Endometrium (tissue), 2 donors: ENCODE data around the gene CDKAL1.

ENCODE experiments used
- FAIRE-seq: peaks from 2 replicates; lab custom pipeline; 2012; peaks lifted over from hg19 to GRCh38; lab: Jason Lieb, UNC
- donor health status: control.
- donor health status: control.

CDKAL1 gene

DNA sequence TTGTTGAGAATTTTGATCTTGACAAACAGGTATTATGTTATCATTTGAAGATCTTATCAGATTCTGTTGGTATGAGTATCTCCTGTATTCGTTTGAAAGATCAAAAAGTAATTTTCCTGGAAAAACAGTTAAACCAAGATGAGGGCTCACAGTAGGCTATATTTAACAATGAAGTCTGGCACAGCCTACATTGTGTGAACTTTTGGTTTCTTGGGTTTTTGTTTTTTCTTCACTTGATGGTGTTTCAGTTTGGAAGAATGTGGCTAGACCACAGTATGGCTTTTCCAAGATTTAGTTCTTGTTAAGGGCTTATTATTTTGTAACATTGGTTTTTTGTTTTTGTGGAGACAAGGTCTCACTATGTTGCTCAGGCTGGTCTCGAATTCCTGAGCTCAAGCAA is 306.4 kb downstream of the CDKAL1 start:
- FAIRE-seq = no peak

DNA sequence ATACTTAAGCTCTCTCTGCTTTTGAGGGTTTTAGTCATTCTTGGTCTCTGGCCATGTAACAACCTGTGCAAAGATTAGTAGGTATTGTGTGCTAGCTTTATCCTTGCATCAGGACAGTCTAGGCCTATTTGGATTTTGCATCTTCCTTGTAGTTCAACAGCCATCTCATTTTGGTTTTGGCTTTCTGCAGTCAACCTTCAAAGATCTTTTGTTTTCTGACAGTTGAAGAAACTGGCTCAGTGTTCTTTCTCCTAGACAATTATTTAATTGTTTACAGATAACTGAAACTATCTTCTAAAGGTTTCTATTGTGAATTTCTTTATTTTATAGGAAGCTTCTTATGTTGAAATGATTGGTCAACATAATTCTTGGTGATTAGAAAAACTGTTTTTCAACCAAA is 307.5 kb downstream of the CDKAL1 start:
- no peak for FAIRE-seq

DNA sequence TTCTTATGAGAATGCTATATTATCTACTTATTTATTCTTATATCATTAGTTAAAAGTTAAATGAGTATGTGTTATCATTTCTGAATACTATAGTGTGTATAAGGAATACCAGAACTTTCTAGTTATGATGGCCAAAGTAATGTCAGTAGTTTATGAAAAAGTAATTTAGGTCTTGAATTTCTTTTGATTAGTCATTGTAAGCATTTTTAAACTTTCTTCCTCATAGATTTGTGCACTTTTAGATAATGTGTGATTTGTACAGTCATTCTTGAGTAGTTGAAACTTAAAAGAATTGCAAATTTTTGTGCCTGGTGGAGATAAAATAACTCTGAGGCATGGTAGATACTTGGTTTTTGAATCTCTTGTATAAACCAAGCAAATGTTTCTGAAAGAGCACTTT is 311.3 kb downstream of the CDKAL1 start:
- FAIRE-seq = no peak

- no peak for FAIRE-seq
These were observed 312.4 kb downstream of the CDKAL1 start for GRCh38 chr6:20846602-20847028.

DNA sequence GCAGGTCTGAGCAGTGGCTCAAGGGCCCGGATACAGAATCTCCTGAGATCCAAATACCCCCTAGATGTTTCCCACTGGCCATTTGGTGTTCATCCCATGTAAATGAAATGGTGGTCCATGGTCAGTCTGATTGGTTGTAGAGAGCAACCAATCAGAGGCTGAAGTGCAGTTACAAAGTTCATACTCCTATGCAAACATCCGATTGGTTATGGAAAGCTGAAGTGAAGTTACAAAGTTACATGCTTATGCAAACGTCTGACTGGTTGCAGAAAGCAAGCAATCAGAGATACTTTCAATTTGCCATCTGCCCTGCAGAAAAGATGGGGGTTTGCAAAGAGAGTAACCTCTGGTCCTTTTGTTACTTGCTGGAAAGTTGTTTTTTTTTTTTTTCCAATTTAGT is 313.6 kb downstream of the CDKAL1 start:
- no peak for FAIRE-seq

GRCh38 chr6:20850686-20851416 is 316.6 kb downstream of the CDKAL1 start:
- no peak for FAIRE-seq

DNA sequence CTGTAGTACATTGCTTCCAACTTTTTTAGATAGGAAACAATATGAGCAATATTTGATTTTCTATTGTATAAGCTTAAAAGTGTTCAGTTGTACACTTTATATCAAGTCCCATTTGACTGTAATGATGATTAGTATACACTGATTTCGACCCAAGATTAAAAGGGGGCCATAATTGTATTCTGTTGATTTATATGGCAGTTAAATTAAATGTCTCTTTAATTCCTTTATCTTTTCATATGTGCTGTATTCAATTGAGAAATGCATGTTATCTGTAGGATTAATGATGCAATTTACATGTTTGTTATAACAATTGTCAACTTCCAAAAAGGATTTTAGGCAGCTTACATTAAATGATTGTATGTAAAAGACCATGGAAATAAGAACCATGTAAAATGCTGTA is 317.5 kb downstream of the CDKAL1 start:
- FAIRE-seq = no peak

GRCh38 chr6:20853828-20854227 is 319.6 kb downstream of the CDKAL1 start:
- no peak for FAIRE-seq

GRCh38 chr6:20856681-20857288 is 322.5 kb downstream of the CDKAL1 start:
- no peak for FAIRE-seq

DNA sequence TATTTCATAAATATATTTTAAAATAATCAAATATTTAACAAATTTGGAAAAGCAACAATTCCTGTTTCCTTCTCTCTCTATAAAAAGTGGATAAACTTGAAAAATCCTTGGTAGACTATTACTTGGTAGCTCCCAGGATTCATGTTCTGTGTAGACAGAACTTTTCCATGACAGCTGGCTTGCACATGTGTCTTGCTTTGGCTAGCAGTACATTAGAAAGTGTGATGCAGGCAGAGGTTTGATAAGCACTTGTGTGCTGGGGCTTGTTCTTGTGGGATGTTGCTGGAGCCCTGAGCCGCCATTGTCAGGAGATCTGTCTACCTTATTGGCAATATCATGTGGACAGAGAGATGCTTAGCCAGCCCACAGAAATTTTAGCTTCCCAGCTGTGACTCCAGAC is 327.2 kb downstream of the CDKAL1 start:
- FAIRE-seq = no peak

- FAIRE-seq = peak; percentile 78
These were observed 331.8 kb downstream of the CDKAL1 start for GRCh38 chr6:20866036-20866435.

DNA sequence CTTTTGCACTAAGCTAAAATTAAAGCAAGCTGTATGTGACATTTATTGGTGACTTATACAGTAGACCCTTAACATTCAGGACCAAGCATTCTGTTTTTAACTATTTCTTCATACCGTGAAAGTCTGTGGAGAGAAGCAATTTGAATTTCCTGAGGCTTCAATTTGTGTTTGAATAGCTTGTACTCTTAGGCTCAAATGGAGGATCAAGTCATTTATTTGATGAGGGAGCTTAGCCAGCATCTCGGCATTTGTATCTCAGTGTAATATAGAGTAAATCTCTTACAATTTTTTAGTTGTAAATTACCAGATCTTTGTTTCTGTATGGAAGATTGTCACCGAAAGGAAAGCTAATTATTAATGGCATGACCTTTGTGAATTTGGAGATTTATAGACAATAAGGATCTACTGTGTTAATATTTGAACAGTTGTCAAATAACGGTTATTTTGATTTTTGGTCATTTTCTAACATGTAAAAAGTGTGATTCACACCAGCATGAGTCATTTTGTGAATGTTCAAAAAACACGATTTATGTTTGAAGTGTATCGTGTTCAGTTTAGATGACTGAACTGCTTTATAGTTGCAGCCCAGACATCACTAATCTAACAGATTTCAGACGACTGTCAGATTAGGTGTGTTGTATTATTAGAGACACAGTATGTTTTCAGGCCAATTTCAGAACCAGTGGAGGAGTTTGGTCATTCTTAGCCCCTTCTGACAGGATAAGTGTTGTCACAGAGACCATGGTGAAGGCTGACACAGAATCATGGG is 332.9 kb downstream of the CDKAL1 start:
- FAIRE-seq = no peak

- no peak for FAIRE-seq
These were observed 334.3 kb downstream of the CDKAL1 start for GRCh38 chr6:20868397-20869096.

- no peak for FAIRE-seq
These were observed 335.8 kb downstream of the CDKAL1 start for GRCh38 chr6:20870021-20870420.

DNA sequence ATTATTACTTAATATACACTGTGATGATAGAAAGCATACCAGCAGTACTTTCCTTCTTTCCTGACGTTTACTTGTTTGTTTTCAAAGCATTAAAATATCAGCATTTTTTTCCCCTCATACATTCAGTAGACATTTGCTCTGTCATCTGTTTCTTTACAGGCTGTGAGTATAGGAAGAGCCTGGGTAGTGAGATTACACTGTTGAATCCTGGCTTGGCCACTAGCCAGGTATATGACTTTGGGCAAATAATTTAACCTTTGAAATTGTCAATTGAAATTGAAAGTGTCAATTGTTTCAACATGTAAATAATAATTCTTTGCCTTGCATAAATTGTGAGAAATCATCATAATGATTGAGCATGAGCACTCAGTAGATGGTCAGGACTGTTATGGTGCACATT is 336.2 kb downstream of the CDKAL1 start:
- no peak for FAIRE-seq

DNA sequence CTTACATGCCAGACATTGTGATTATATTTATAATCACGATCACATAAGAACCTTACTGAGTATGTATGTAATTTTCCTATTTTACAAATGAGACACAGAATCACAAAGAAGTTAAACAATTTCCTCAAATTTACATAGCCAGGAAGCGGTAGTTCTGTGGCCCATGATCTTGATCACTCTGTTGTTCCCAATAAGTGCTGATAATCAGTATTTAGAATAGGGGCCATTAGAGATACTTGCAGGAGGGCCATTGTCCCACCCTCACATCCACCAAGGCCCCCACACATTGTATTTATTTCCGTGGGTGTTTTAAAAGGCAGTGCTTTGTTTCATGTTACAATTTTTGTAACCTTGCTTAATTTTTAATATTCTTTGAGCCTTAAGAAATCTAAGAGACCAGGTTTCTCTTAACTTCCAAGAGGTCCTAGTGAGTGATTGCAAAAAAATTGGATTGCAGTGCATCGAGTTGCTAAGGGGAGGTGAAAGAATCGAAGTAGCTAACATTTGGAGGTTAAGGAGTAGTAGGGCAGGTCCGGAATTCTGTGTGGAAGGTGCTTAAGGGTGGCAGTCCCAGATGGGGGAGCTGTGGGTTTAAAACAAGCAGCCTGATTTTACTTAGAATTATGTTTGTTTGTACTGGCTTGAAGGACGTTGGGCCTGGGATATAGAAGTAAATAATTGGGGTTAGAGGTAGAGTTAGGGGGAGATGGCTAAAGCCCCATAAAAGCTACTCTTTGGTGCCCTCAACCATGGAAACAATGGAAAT is 339.4 kb downstream of the CDKAL1 start:
- FAIRE-seq = no peak

GRCh38 chr6:20875369-20875963 is 341.2 kb downstream of the CDKAL1 start:
- FAIRE-seq = no peak

- FAIRE-seq = no peak
These were observed 341.8 kb downstream of the CDKAL1 start for GRCh38 chr6:20876036-20876435.

- FAIRE-seq = no peak
These were observed 342.3 kb downstream of the CDKAL1 start for GRCh38 chr6:20876561-20876960.

DNA sequence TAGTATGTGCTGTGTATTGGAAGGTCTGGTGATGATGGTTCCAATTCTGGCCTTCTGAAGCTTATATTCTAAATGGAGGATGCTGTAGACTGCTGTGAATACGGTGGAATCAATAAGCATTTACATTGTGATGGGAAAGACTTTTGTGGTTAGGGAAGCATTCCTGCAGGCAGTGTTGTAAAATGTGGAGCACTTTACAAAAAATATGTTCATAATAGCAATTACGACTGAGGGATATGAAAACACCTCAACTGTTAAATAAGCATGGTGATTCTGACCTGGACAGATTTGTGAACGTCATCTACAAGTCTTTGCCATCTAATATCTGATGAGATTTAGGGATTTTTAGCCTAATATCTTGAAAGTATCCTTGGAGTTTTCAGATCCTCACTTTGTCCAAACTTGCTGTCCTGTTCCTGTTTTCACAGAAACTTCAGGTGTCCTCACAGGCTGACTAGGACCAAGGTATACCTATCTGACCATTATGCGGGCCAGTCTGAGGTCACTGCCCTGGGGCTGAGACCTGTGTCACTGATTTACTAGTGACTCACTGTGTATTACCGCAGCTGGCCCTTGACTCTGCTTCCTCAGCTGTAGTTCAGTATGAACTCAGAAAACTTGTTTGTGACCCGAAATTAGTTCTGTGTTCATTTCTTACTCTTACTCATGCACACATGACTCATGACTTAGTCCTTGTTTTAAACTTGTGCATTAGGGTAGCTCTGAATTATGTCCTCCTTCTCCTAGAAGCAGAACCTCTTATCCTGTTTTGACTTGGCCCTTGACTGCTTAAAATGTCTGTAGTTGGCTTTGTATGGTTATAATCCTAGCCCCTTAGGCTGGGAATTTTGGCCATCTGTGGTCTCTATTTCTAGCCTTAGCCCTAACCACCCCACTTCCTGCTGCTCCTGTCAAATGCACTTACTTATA is 343.0 kb downstream of the CDKAL1 start:
- FAIRE-seq = peak; percentile 45
